Measurements from ENCODE around the gene ASTN2.

The ASTN2 gene

GRCh38 chr9:117121316-117121715, 293.5 kb downstream of the ASTN2 start:
- no peaks in the 10 kb centered on the region for H3K4me1 ChIP-seq (ENCODE audit: control insufficient read depth, insufficient read depth, low read length)
- H3K4me3 ChIP-seq (ENCODE audit: low read depth, low read length): no peak overlapping the region
- H3K27ac ChIP-seq (ENCODE audit: low read depth, low read length): no peak overlapping the region
- 0 out of 2 replicates have a peak, but pooled peaks cover 2% of the 10 kb centered on the region for H3K9me3 ChIP-seq (ENCODE audit: control insufficient read depth, insufficient read depth, low read depth, low read length)
- H3K36me3 ChIP-seq (ENCODE audit: control insufficient read depth, insufficient read depth, low read length): no peaks in the 10 kb centered on the region
- H3K27me3 ChIP-seq (ENCODE audit: control insufficient read depth, insufficient read depth, low read length): no peaks in the 10 kb centered on the region
- H3K9ac ChIP-seq (ENCODE audit: low read length): no peak overlapping the region

- H3K27me3 ChIP-seq (ENCODE audit: control insufficient read depth, insufficient read depth, low read length): no peaks in the 10 kb centered on the region
- no peak overlapping the region for H3K4me3 ChIP-seq (ENCODE audit: low read depth, low read length)
- no peaks in the 10 kb centered on the region for H3K36me3 ChIP-seq (ENCODE audit: control insufficient read depth, insufficient read depth, low read length)
- H3K9me3 ChIP-seq (ENCODE audit: control insufficient read depth, insufficient read depth, low read depth, low read length): 0 out of 2 replicates have a peak, but pooled peaks cover 2% of the 10 kb centered on the region
- no peak overlapping the region for H3K9ac ChIP-seq (ENCODE audit: low read length)
- H3K4me1 ChIP-seq (ENCODE audit: control insufficient read depth, insufficient read depth, low read length): no peaks in the 10 kb centered on the region
- no peak overlapping the region for H3K27ac ChIP-seq (ENCODE audit: low read depth, low read length)
Observed at GRCh38 chr9:117120061-117120460, 294.8 kb downstream of the ASTN2 start.

- Histone ChIP-seq H3K27ac (ENCODE audit: low read depth, low read length) (no peak overlapping the region), H3K27me3 (ENCODE audit: control insufficient read depth, insufficient read depth, low read length) (no peaks in the 10 kb centered on the region)
Observed at GRCh38 chr9:117116084-117116483, 298.8 kb downstream of the ASTN2 start.

GRCh38 chr9:117114768-117115167, 300.1 kb downstream of the ASTN2 start:
- no peaks in the 10 kb centered on the region for H3K9me3 ChIP-seq (ENCODE audit: control insufficient read depth, insufficient read depth, low read depth, low read length)
- no peaks in the 10 kb centered on the region for H3K27me3 ChIP-seq (ENCODE audit: control insufficient read depth, insufficient read depth, low read length)
- H3K4me1 ChIP-seq (ENCODE audit: control insufficient read depth, insufficient read depth, low read length): no peaks in the 10 kb centered on the region
- H3K36me3 ChIP-seq (ENCODE audit: control insufficient read depth, insufficient read depth, low read length): no peaks in the 10 kb centered on the region
- H3K9ac ChIP-seq (ENCODE audit: low read length): no peak overlapping the region
- no peak overlapping the region for H3K27ac ChIP-seq (ENCODE audit: low read depth, low read length)
- H3K4me3 ChIP-seq (ENCODE audit: low read depth, low read length): no peak overlapping the region

More at GRCh38 chr9:117116084-117116483, 298.8 kb downstream of the ASTN2 start:
- Histone ChIP-seq H3K4me3 (ENCODE audit: low read depth, low read length) (no peak overlapping the region), H3K4me1 (ENCODE audit: control insufficient read depth, insufficient read depth, low read length) (no peaks in the 10 kb centered on the region), H3K36me3 (ENCODE audit: control insufficient read depth, insufficient read depth, low read length) (no peaks in the 10 kb centered on the region), H3K9ac (ENCODE audit: low read length) (no peak overlapping the region), H3K9me3 (ENCODE audit: control insufficient read depth, insufficient read depth, low read depth, low read length) (no peaks in the 10 kb centered on the region)

GRCh38 chr9:117104716-117105495, 310.0 kb downstream of the ASTN2 start:
- Histone ChIP-seq H3K4me3 (ENCODE audit: low read depth, low read length) (no peak overlapping the region), H3K27ac (ENCODE audit: low read depth, low read length) (no peak overlapping the region), H3K4me1 (ENCODE audit: control insufficient read depth, insufficient read depth, low read length) (peaks cover 14% of the 10 kb centered on the region), H3K27me3 (ENCODE audit: control insufficient read depth, insufficient read depth, low read length) (no peaks in the 10 kb centered on the region), H3K9ac (ENCODE audit: low read length) (no peak overlapping the region), H3K36me3 (ENCODE audit: control insufficient read depth, insufficient read depth, low read length) (no peaks in the 10 kb centered on the region), H3K9me3 (ENCODE audit: control insufficient read depth, insufficient read depth, low read depth, low read length) (no peaks in the 10 kb centered on the region)

GRCh38 chr9:117104206-117104605, 310.7 kb downstream of the ASTN2 start:
- H3K9me3 ChIP-seq (ENCODE audit: control insufficient read depth, insufficient read depth, low read depth, low read length): no peaks in the 10 kb centered on the region
- peaks cover 14% of the 10 kb centered on the region for H3K4me1 ChIP-seq (ENCODE audit: control insufficient read depth, insufficient read depth, low read length)
- H3K36me3 ChIP-seq (ENCODE audit: control insufficient read depth, insufficient read depth, low read length): no peaks in the 10 kb centered on the region
- no peak overlapping the region for H3K9ac ChIP-seq (ENCODE audit: low read length)
- H3K27me3 ChIP-seq (ENCODE audit: control insufficient read depth, insufficient read depth, low read length): no peaks in the 10 kb centered on the region
- H3K27ac ChIP-seq (ENCODE audit: low read depth, low read length): no peak overlapping the region
- no peak overlapping the region for H3K4me3 ChIP-seq (ENCODE audit: low read depth, low read length)

- Histone ChIP-seq H3K4me1 (ENCODE audit: control insufficient read depth, insufficient read depth, low read length) (peaks cover 12% of the 10 kb centered on the region), H3K27me3 (ENCODE audit: control insufficient read depth, insufficient read depth, low read length) (no peaks in the 10 kb centered on the region), H3K27ac (ENCODE audit: low read depth, low read length) (no peak overlapping the region), H3K9ac (ENCODE audit: low read length) (no peak overlapping the region), H3K9me3 (ENCODE audit: control insufficient read depth, insufficient read depth, low read depth, low read length) (no peaks in the 10 kb centered on the region), H3K36me3 (ENCODE audit: control insufficient read depth, insufficient read depth, low read length) (no peaks in the 10 kb centered on the region), H3K4me3 (ENCODE audit: low read depth, low read length) (no peak overlapping the region)
Observed at GRCh38 chr9:117103438-117104110, 311.3 kb downstream of the ASTN2 start.

GRCh38 chr9:117101008-117101407, 313.8 kb downstream of the ASTN2 start:
- Histone ChIP-seq H3K9me3 (ENCODE audit: control insufficient read depth, insufficient read depth, low read depth, low read length) (no peaks in the 10 kb centered on the region), H3K4me1 (ENCODE audit: control insufficient read depth, insufficient read depth, low read length) (peaks cover 12% of the 10 kb centered on the region), H3K27ac (ENCODE audit: low read depth, low read length) (no peak overlapping the region), H3K27me3 (ENCODE audit: control insufficient read depth, insufficient read depth, low read length) (no peaks in the 10 kb centered on the region), H3K9ac (ENCODE audit: low read length) (no peak overlapping the region), H3K36me3 (ENCODE audit: control insufficient read depth, insufficient read depth, low read length) (no peaks in the 10 kb centered on the region), H3K4me3 (ENCODE audit: low read depth, low read length) (no peak overlapping the region)

GRCh38 chr9:117098331-117098730, 316.5 kb downstream of the ASTN2 start:
- no peak overlapping the region for H3K27ac ChIP-seq (ENCODE audit: low read depth, low read length)
- peaks cover 11% of the 10 kb centered on the region; the same call in 1 of the 2 replicates for H3K4me1 ChIP-seq (ENCODE audit: control insufficient read depth, insufficient read depth, low read length)
- no peak overlapping the region for H3K9ac ChIP-seq (ENCODE audit: low read length)
- no peaks in the 10 kb centered on the region for H3K27me3 ChIP-seq (ENCODE audit: control insufficient read depth, insufficient read depth, low read length)
- no peaks in the 10 kb centered on the region for H3K9me3 ChIP-seq (ENCODE audit: control insufficient read depth, insufficient read depth, low read depth, low read length)
- no peaks in the 10 kb centered on the region for H3K36me3 ChIP-seq (ENCODE audit: control insufficient read depth, insufficient read depth, low read length)
- H3K4me3 ChIP-seq (ENCODE audit: low read depth, low read length): no peak overlapping the region

GRCh38 chr9:117097761-117098160, 317.1 kb downstream of the ASTN2 start:
- Histone ChIP-seq H3K36me3 (ENCODE audit: control insufficient read depth, insufficient read depth, low read length) (no peaks in the 10 kb centered on the region), H3K9ac (ENCODE audit: low read length) (no peak overlapping the region), H3K27ac (ENCODE audit: low read depth, low read length) (no peak overlapping the region), H3K9me3 (ENCODE audit: control insufficient read depth, insufficient read depth, low read depth, low read length) (no peaks in the 10 kb centered on the region), H3K27me3 (ENCODE audit: control insufficient read depth, insufficient read depth, low read length) (no peaks in the 10 kb centered on the region), H3K4me1 (ENCODE audit: control insufficient read depth, insufficient read depth, low read length) (peaks cover 15% of the 10 kb centered on the region), H3K4me3 (ENCODE audit: low read depth, low read length) (no peak overlapping the region)

- H3K9me3 ChIP-seq (ENCODE audit: control insufficient read depth, insufficient read depth, low read depth, low read length): no peaks in the 10 kb centered on the region
- no peaks in the 10 kb centered on the region for H3K36me3 ChIP-seq (ENCODE audit: control insufficient read depth, insufficient read depth, low read length)
- H3K27ac ChIP-seq (ENCODE audit: low read depth, low read length): no peak overlapping the region
- H3K4me1 ChIP-seq (ENCODE audit: control insufficient read depth, insufficient read depth, low read length): peaks cover 32% of the 10 kb centered on the region
- H3K27me3 ChIP-seq (ENCODE audit: control insufficient read depth, insufficient read depth, low read length): no peaks in the 10 kb centered on the region
- no peak overlapping the region for H3K4me3 ChIP-seq (ENCODE audit: low read depth, low read length)
- no peak overlapping the region for H3K9ac ChIP-seq (ENCODE audit: low read length)
Observed at GRCh38 chr9:117096138-117096537, 318.7 kb downstream of the ASTN2 start.

All from HUES6 (cell line).